Kidney epithelial cell (primary cell): ENCODE results near the gene LHPP. TPM values are rescaled to one million over a fixed set of nuclear protein-coding genes. Genes with fewer than 3 reads are reported as not detected.

Source experiments
- DNase-seq: peaks from one replicate; pipeline ENCODE4 v3.0.0-alpha.2; 2010; ENCODE audit warnings: low read depth
- H3K27me3 ChIP-seq: 2 replicates; pipeline ENCODE4 v1.6.0; 2011; ENCODE audit warnings: low read length; ENCODE audit not compliant: control insufficient read depth, insufficient read depth
- H3K36me3 ChIP-seq: 2 replicates; pipeline ENCODE4 v1.5.1; 2011; ENCODE audit warnings: low read length; ENCODE audit not compliant: control insufficient read depth, insufficient read depth
- H3K4me3 ChIP-seq: 2 replicates; pipeline ENCODE4 v1.5.1; 2011; ENCODE audit warnings: low read depth, mild to moderate bottlenecking, control low read depth, low read length
- total RNA-seq: library from RNA; depleted of rRNA; stranded (reverse); fragments of >200 nt; gene quantifications from 2 replicates; pipeline ENCODE4 v1.2.3, GENCODE V29; 2015
- TF ChIP-seq, protein P1 (sequence below): IDR thresholded peaks from 2 replicates; pipeline ENCODE4 v1.5.1; 2011; ENCODE audit warnings: mild to moderate bottlenecking, moderate library complexity, low read length, control low read depth, inconsistent platforms; ENCODE audit not compliant: insufficient read depth, poor library complexity, severe bottlenecking

The LHPP gene
- total RNA-seq, 1 donor from 2014 or later = 6.3 TPM

DNA sequence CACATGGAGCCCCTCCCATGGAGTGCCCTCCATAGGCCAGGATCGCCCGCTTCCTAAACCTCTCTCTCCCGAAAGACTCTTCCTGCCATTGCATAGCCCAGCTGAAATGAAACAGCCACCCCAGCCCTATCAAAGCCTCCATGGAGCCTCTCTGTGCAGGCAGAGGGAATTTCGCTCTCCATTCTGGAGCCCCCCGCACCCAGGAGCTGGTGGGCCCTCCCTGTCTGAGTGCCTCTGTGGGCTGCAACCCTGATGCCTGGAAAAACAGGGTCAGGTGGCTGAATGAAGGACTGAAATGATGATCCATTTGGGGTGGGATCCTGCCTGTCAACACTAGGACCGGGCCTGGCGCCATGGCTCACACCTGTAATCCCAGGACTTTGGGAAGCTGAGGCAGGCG is 176.1 kb downstream of the LHPP start:
- H3K36me3 ChIP-seq = no peaks in the 10 kb centered on the region
- H3K27me3 ChIP-seq = no peaks in the 10 kb centered on the region

DNA sequence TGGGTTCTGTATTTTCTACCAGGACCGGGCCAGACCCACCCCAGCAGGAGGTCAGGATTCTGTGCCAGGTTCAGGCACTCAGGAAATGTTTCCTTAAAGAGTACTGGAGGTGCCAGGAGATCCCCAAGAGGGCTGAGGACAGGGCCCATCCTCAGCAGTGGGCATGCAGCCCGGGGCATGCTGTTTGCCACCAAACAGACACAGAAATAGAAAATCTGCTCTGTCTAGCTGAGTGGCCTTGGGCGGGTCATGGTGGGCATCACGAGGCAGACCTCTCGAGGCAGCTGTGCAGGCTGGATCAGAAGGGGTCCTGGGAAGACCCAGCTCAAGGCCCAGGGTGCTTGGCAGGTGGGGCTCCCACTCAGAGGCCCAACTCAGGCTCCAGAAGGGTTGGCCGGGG is 177.6 kb downstream of the LHPP start:
- TF ChIP-seq, protein P1, sequence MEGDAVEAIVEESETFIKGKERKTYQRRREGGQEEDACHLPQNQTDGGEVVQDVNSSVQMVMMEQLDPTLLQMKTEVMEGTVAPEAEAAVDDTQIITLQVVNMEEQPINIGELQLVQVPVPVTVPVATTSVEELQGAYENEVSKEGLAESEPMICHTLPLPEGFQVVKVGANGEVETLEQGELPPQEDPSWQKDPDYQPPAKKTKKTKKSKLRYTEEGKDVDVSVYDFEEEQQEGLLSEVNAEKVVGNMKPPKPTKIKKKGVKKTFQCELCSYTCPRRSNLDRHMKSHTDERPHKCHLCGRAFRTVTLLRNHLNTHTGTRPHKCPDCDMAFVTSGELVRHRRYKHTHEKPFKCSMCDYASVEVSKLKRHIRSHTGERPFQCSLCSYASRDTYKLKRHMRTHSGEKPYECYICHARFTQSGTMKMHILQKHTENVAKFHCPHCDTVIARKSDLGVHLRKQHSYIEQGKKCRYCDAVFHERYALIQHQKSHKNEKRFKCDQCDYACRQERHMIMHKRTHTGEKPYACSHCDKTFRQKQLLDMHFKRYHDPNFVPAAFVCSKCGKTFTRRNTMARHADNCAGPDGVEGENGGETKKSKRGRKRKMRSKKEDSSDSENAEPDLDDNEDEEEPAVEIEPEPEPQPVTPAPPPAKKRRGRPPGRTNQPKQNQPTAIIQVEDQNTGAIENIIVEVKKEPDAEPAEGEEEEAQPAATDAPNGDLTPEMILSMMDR = no peak
- DNase-seq = no peak
- no peaks in the 10 kb centered on the region for H3K36me3 ChIP-seq
- H3K4me3 ChIP-seq = no peak overlapping the region
- H3K27me3 ChIP-seq = no peaks in the 10 kb centered on the region

More for the DNA sequence above, 176.1 kb downstream of the LHPP start:
- no peak overlapping the region for H3K4me3 ChIP-seq
- TF ChIP-seq, protein P1 = no peak
- DNase-seq = no peak

DNA sequence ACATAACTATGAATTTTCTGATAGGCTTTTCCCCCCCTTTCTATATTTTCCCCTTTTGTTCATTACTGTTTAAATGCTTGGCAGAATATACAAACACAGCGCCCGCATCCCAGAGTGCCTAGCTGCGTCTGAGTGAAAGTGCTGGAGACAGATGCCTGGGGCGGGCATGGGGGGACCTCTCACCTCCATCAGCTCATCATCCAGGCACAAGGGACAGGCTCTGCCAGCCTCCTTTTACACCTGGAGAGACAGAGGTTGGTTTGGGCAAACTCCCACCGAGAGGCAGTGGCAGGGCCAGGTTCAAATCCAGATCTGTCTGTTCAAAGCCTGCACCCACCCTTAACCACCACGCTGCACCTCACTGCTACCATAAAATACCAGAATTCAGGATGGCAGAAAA is 178.0 kb downstream of the LHPP start:
- Histone ChIP-seq H3K27me3 (no peaks in the 10 kb centered on the region), H3K4me3 (no peak overlapping the region), H3K36me3 (no peaks in the 10 kb centered on the region)
- TF ChIP-seq, protein P1 = no peak
- no peak for DNase-seq

DNA sequence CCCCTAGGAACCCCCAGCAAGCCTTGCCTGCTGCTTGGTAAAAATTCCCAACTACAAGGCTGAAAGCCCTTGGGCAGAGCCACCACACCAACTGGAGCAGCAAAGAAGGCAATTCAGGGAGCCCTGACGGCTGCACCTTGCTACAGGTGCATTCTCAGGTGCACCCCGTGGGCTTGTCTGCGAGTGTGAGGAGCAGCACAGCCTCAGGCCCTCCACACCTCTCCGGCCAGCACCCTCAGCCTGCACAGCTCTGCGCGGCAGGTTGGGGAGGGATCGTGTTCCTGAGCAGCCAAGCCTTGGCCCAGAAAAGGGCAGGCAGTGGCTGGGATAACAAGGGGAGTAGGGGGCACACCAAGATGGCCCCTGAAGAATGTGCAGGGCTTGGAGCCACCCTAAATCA is 178.4 kb downstream of the LHPP start:
- Histone ChIP-seq H3K4me3 (no peak overlapping the region), H3K36me3 (no peaks in the 10 kb centered on the region), H3K27me3 (no peaks in the 10 kb centered on the region)
- no peak for DNase-seq
- TF ChIP-seq, protein P1 = no peak

DNA sequence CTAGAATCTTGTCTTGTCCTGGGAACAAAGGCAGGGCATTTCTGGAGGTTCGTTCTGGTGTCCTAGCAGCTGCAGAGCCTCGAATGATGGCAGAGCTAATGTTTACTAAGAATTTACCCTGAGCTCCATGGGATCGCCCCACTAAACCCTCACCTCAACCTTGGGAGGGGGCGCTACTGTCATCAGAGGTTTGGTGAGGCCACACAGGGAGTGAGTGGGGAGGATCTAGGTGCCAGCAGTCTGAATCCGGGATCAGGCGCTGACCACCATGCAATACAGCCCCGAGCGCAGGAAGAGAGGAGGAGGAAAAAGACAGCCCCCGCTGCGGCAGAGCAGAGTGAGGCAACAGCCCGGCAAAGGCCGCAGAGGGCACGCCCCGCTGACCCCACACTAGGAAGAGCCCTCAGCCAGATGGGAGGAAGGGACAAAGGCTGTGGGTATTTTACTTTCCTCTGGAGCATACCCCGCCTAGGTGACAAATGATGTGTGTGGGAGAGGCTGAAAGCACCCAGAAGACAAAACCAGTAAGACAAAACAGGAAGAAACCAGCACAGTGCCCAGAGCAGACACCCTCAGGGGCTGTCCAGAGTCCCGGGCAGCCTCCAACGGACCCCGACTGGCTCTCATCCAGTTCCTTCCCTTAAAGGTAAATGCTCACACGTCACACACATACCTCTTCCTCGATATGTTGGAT is 179.1 kb downstream of the LHPP start:
- H3K36me3 ChIP-seq = no peaks in the 10 kb centered on the region
- no peak for DNase-seq
- H3K27me3 ChIP-seq = no peaks in the 10 kb centered on the region
- TF ChIP-seq, protein P1 = no peak
- no peak overlapping the region for H3K4me3 ChIP-seq
